Fibroblast of the aortic adventitia (primary cell): ENCODE results near the gene CASTOR2. TPM values are rescaled to one million over a fixed set of nuclear protein-coding genes. Genes with fewer than 3 reads are reported as not detected.
A peak's percentile ranks its signal among the peaks of the same experiment; 100 is the strongest.

Experiments used
- DNase-seq: peaks from one replicate; pipeline ENCODE4 v3.0.0-alpha.2; 2010; ENCODE audit warnings: low read depth
- H3K4me3 ChIP-seq: 2 replicates; pipeline ENCODE4 v1.5.1; 2011; ENCODE audit warnings: low read depth, mild to moderate bottlenecking, control low read depth, low read length, moderate library complexity
- total RNA-seq: library from RNA; depleted of rRNA; stranded (reverse); fragments of >200 nt; gene quantifications from 2 replicates; pipeline ENCODE4 v1.2.3, GENCODE V29; 2012; ENCODE audit warnings: low replicate concordance
- TF ChIP-seq, protein P1 (sequence below): IDR thresholded peaks from 2 replicates; pipeline ENCODE4 v1.5.1; 2011; ENCODE audit warnings: mild to moderate bottlenecking, low read length, control low read depth, inconsistent platforms; ENCODE audit not compliant: insufficient read depth

Gene CASTOR2
- total RNA-seq, 1 donor: 22.1 TPM

DNA sequence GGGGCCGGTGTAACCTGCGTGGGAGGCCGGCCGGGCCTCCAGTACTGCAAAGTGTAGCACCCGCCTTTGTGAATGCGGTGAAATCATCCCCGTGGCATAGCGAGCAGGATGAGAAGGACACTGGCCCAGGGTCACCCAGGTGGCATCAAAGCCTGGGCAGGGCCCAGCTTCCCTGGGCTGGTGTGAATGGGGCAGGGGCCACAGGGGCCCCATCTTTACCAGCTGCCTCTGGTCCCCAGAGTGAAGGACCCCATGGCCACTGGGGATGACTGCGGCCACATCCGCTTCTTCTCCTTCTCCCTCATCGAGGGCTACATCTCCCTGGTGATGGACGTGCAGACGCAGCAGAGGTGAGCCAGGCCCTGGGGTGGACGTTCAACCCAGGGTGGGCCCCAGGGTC lies 55.3 kb downstream of the CASTOR2 start:
- DNase-seq: no peak
- H3K4me3 ChIP-seq: no peak overlapping the region
- TF ChIP-seq, protein P1, sequence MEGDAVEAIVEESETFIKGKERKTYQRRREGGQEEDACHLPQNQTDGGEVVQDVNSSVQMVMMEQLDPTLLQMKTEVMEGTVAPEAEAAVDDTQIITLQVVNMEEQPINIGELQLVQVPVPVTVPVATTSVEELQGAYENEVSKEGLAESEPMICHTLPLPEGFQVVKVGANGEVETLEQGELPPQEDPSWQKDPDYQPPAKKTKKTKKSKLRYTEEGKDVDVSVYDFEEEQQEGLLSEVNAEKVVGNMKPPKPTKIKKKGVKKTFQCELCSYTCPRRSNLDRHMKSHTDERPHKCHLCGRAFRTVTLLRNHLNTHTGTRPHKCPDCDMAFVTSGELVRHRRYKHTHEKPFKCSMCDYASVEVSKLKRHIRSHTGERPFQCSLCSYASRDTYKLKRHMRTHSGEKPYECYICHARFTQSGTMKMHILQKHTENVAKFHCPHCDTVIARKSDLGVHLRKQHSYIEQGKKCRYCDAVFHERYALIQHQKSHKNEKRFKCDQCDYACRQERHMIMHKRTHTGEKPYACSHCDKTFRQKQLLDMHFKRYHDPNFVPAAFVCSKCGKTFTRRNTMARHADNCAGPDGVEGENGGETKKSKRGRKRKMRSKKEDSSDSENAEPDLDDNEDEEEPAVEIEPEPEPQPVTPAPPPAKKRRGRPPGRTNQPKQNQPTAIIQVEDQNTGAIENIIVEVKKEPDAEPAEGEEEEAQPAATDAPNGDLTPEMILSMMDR: no peak

DNA sequence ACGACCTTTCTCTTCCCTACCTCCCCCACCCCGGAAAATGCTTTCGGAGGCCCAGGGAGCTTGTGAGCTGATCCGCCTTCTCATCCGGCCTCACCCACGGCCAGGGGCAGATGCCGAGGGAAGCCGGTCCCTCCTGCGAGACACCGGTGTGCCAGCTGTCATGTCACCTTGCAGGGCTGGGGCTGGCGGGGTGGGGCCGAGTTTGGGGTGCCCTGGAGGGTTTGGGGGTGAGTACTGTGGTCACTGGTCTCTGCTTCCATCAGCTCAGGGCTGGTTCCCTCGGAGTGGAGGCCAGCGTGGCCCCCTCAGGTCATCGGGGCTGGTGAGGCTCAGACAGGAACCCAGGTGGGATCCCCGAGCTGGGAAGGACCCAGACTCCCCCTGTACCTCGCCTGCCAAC lies 60.4 kb downstream of the CASTOR2 start:
- TF ChIP-seq, protein P1: no peak
- no peak for DNase-seq
- no peak overlapping the region for H3K4me3 ChIP-seq

DNA sequence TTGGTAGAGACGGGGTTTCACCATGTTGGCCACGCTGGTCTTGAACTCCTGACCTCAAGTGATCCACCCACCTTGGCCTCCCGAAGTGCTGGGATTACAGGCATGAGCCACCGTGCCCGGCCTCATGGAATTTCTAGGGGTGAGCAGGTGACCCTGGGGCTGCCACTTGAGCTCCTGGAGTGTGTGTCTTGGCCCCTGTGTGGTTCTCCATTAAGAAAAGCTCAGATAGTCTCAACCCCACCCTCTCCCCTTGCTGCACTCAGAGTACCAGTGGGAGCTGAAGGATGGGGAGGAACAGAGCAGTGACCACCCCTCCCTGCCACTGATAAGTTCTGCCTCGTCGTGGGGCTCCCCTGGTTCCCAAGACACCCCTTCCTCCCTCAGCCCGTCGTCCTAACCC lies 63.8 kb downstream of the CASTOR2 start:
- H3K4me3 ChIP-seq: no peak overlapping the region
- DNase-seq: no peak
- TF ChIP-seq, protein P1: no peak

DNA sequence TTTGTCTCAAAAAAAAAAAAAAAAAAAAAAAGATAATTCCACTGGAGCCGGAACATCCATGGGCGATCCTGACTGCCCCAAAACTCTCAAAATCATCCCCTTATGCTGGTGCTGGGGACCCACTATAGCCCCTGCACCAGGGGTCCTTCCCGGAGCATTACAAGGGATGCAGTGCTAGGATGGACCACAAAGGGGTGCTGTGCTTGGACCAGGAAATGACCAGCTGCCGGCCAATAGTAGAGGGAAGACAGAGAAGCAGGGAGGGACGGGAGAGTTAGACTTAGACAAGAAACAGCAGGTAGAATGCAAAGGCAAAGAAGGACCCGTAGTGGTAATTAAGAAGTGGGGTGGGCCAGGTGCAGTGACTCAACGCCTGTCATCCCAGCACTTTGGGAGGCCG lies 68.6 kb downstream of the CASTOR2 start:
- DNase-seq: no peak
- H3K4me3 ChIP-seq: no peak overlapping the region
- TF ChIP-seq, protein P1: peak; percentile 28

DNA sequence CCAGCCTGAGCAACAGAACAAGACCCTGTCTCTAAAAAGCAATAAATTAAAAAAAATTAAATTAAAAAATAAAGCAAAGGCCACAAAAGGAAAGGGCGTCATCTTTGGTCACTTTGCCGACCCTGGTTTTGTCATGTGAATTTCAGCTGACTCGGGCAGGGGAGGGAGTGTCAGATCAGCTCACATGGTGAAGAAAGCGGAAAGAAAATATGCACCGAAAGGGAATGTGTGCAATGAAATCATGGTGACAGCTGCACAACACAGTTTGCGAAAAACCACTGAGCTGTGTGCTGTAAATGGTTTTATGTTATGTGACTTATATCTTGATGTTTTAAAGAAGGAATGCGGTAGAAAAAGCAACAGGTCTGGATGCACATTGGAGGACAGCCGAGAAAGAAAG lies 69.3 kb downstream of the CASTOR2 start:
- TF ChIP-seq, protein P1: no peak
- no peak overlapping the region for H3K4me3 ChIP-seq
- no peak for DNase-seq

DNA sequence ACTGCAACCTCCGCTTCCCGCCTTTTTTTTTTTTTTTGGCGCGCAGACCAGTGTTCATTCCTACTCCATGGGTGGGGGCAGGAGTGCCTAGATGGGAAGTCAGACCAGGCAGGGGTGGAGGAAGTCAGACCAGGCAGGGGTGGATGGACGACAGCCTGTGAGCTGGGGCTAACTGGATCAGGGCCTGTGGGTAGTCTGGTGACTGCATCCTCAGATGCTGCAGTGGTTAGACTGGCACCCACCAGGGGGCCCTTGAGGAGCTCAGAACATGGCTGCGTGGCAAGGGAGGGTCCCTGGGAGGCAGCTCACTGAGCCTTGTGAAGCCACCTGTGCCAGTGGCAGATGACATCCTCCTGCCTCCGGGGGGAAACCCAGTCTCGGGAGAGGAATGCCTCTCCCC lies 74.0 kb downstream of the CASTOR2 start:
- TF ChIP-seq, protein P1: no peak
- no peak overlapping the region for H3K4me3 ChIP-seq
- DNase-seq: no peak

DNA sequence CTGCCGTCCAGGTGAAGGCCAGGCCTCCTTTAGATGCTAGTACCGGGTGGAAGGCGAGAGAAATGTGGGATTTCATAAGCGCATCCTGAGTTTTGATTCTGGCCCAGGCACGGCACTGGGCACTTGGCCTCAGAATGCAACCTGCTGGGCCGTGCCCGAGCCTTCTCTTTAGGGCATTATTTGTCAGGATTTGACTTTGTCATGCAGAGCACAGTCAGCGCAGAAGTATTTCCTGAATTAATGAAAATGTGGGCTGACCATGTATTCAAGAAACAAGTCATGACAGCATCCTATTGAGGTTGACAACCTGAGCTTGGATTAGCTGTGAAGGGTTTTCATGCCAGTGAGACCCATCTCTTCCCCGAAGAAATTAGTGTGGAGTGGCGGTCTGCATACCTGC lies 74.7 kb downstream of the CASTOR2 start:
- no peak for DNase-seq
- TF ChIP-seq, protein P1: no peak
- no peak overlapping the region for H3K4me3 ChIP-seq
